ENCODE measurements around the gene PRTFDC1. TPM values are rescaled to one million over a fixed set of nuclear protein-coding genes. Genes with fewer than 3 reads are reported as not detected.

The PRTFDC1 gene
- total RNA-seq, 1 donor from 2014 or later = 14.4 TPM

DNA sequence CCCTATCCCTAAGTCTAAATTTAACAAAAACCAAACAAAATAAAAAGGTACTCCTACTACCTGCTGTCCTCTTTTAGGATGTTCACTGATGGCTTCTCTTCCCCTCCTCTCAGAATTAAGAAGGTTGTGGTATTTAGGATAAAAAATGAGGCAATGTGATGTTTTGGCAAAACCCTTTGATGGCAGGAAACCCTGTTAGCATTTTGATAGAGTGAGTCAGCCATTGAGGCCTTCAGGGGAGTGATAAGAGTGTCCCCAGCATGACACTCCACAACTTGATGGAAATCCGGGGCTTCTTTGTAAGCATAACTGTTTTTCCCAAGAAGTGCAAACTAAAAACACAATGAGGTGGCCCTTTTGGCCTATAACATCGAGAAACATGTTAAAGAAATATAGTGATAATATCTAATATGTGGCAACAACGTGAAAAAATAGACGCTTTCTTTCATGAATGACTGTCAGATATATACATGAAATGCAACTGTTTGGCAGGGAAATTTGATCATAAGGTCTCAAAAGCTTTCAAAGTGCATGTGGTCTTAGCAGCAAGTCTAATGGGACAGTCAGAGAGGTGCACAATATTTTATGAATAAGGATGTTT, 55.0 kb downstream of the PRTFDC1 start:
- no peaks in the 10 kb centered on the region for H3K36me3 Mint-ChIP-seq (ENCODE audit: unreplicated experiment)
- H3K27ac Mint-ChIP-seq (ENCODE audit: unreplicated experiment) = no peak overlapping the region
- H3K4me1 Mint-ChIP-seq (ENCODE audit: low read depth, unreplicated experiment) = no peaks in the 10 kb centered on the region
- TF ChIP-seq, protein P1, sequence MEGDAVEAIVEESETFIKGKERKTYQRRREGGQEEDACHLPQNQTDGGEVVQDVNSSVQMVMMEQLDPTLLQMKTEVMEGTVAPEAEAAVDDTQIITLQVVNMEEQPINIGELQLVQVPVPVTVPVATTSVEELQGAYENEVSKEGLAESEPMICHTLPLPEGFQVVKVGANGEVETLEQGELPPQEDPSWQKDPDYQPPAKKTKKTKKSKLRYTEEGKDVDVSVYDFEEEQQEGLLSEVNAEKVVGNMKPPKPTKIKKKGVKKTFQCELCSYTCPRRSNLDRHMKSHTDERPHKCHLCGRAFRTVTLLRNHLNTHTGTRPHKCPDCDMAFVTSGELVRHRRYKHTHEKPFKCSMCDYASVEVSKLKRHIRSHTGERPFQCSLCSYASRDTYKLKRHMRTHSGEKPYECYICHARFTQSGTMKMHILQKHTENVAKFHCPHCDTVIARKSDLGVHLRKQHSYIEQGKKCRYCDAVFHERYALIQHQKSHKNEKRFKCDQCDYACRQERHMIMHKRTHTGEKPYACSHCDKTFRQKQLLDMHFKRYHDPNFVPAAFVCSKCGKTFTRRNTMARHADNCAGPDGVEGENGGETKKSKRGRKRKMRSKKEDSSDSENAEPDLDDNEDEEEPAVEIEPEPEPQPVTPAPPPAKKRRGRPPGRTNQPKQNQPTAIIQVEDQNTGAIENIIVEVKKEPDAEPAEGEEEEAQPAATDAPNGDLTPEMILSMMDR (IDR thresholded peaks at IDR 0.05; ENCODE audit: partially characterized antibody, unreplicated experiment) = no peak
- H3K9me3 Mint-ChIP-seq (ENCODE audit: unreplicated experiment) = no peaks in the 10 kb centered on the region
- H3K4me3 Mint-ChIP-seq (ENCODE audit: unreplicated experiment) = no peak overlapping the region
- no peaks in the 10 kb centered on the region for H3K27me3 Mint-ChIP-seq (ENCODE audit: unreplicated experiment)
- DNase-seq = no peak

DNA sequence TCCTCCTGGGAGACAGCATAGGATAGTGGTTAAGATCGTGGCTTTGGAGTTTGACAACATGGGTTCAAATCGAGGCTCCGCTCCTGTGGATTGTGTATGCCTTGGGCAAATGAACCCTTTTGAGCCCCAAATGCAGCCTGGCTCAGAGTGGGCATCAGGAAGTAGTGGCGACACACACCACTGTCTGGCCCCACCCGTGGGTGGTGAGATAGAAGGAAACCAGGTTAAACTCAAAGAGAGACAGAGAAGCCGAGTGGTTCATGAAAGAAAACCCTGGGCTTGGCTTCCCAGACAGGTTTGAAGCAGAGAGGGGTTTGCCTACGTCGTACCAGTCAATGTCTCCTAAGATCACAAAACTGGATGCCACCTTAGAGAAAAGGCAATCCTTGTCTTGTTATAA, 57.7 kb downstream of the PRTFDC1 start:
- TF ChIP-seq, protein P1 (IDR thresholded peaks at IDR 0.05; ENCODE audit: partially characterized antibody, unreplicated experiment) = no peak
- DNase-seq = no peak
- Mint-ChIP-seq H3K9me3 (ENCODE audit: unreplicated experiment) (no peaks in the 10 kb centered on the region), H3K27me3 (ENCODE audit: unreplicated experiment) (peaks cover 3% of the 10 kb centered on the region), H3K4me3 (ENCODE audit: unreplicated experiment) (no peak overlapping the region), H3K27ac (ENCODE audit: unreplicated experiment) (no peak overlapping the region), H3K36me3 (ENCODE audit: unreplicated experiment) (no peaks in the 10 kb centered on the region), H3K4me1 (ENCODE audit: low read depth, unreplicated experiment) (peaks cover 2% of the 10 kb centered on the region)

DNA sequence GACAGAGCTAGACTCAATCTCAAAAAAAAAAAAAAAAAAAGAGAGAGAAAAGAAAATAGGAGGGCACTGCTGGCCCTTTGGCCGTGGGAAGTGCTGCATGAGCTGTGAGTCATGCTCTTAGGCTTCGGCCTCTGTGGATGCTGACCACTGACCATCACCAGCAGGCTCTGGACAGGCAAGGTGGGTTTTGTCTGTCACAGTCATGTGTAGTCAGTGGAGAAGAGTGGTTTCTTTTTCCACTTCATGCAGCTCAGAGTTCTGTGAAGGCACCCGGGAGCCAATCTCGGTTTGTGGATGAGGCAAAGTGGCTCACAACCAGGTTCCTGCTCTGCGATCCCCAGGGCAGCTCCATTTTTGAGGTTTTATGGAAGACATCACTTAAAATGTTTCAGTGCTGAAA, 58.1 kb downstream of the PRTFDC1 start:
- Mint-ChIP-seq H3K36me3 (ENCODE audit: unreplicated experiment) (no peaks in the 10 kb centered on the region), H3K27me3 (ENCODE audit: unreplicated experiment) (peaks cover 3% of the 10 kb centered on the region), H3K9me3 (ENCODE audit: unreplicated experiment) (no peaks in the 10 kb centered on the region), H3K27ac (ENCODE audit: unreplicated experiment) (no peak overlapping the region), H3K4me3 (ENCODE audit: unreplicated experiment) (no peak overlapping the region), H3K4me1 (ENCODE audit: low read depth, unreplicated experiment) (peaks cover 2% of the 10 kb centered on the region)
- DNase-seq = no peak
- TF ChIP-seq, protein P1 (IDR thresholded peaks at IDR 0.05; ENCODE audit: partially characterized antibody, unreplicated experiment) = no peak

DNA sequence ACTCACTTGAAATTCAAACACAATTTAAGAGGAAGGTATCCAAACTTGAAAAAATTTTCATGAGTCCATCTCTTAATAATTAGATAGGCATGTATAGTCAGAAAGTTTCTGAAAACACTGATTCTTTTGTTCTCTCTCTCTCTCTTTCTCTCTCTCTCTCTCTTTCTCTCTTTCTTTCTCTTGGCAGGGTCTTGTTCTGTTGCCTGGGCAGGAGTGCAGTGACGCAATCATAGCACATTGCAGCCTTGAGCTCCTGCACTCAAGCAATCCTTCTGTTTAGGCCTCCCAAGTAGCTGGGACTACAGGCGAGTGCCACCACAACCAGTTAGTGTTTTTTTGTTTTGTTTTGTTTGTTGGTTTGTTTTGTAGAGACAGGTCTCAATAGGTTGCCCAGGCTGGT, 59.3 kb downstream of the PRTFDC1 start:
- TF ChIP-seq, protein P1 (IDR thresholded peaks at IDR 0.05; ENCODE audit: partially characterized antibody, unreplicated experiment) = no peak
- DNase-seq = no peak
- H3K27ac Mint-ChIP-seq (ENCODE audit: unreplicated experiment) = no peak overlapping the region
- no peaks in the 10 kb centered on the region for H3K9me3 Mint-ChIP-seq (ENCODE audit: unreplicated experiment)
- no peak overlapping the region for H3K4me3 Mint-ChIP-seq (ENCODE audit: unreplicated experiment)
- peaks cover 2% of the 10 kb centered on the region for H3K4me1 Mint-ChIP-seq (ENCODE audit: low read depth, unreplicated experiment)
- no peaks in the 10 kb centered on the region for H3K36me3 Mint-ChIP-seq (ENCODE audit: unreplicated experiment)
- peaks cover 3% of the 10 kb centered on the region for H3K27me3 Mint-ChIP-seq (ENCODE audit: unreplicated experiment)

DNA sequence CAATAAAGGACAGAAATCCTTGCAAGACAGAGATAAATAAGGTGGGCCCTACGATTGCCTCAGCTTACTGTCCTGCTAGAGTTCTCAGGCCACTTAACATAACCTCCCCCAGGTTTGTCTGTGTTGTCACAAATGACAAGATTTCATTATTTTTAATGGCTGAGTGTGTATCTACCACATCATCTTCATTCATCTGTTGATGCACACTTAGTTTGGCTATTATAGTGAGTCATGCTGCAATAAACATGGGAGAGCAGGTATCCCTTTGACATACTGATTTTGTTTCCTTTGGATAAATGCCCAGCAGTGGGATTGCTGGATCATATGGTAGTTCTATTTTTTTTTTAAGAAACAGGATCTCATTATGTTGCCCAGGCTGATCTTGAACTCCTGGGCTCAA, 60.6 kb downstream of the PRTFDC1 start:
- Mint-ChIP-seq H3K4me1 (ENCODE audit: low read depth, unreplicated experiment) (peaks cover 2% of the 10 kb centered on the region), H3K27me3 (ENCODE audit: unreplicated experiment) (peaks cover 3% of the 10 kb centered on the region), H3K36me3 (ENCODE audit: unreplicated experiment) (no peaks in the 10 kb centered on the region), H3K27ac (ENCODE audit: unreplicated experiment) (no peak overlapping the region), H3K4me3 (ENCODE audit: unreplicated experiment) (no peak overlapping the region), H3K9me3 (ENCODE audit: unreplicated experiment) (no peaks in the 10 kb centered on the region)
- DNase-seq = no peak
- TF ChIP-seq, protein P1 (IDR thresholded peaks at IDR 0.05; ENCODE audit: partially characterized antibody, unreplicated experiment) = no peak

Data from glutamatergic neuron (in vitro differentiated cells).